IMR-90 (cell line): ENCODE data around the gene BRK1. TPM values are rescaled to one million over a fixed set of nuclear protein-coding genes. Genes with fewer than 3 reads are reported as not detected.
A peak's percentile ranks its signal among the peaks of the same experiment; 100 is the strongest.

Experiments used
- ATAC-seq: fragments of 200-7000 bp; cut with Tn5 transposase; 2 replicates; pipeline ENCODE4 v1.9.1; 2020; ENCODE audit warnings: low read depth, mild to moderate bottlenecking, moderate library complexity
- BruUV-seq: library from RNA; stranded (reverse); fragments of 400-500 nt; replicated peaks from 2 replicates; lab custom pipeline; 2021; lab: Mats Ljungman, UMichigan
- CTCF ChIA-PET: fragments of 300-600 bp; formaldehyde crosslinking; extraction: SDS; loops from one replicate; lab custom pipeline; 2021; ENCODE audit warnings: antibody characterized with exemption; lab: Yijun Ruan, JAX
- POLR2A ChIA-PET: fragments of 300-600 bp; sonication (Branson Sonifier 250); formaldehyde crosslinking; loops from one replicate; lab custom pipeline; 2022; ENCODE audit warnings: antibody characterized with exemption; ENCODE audit not compliant: unreplicated experiment; lab: Charles Lee
- DNase-seq: peaks from one replicate; pipeline ENCODE4 v3.0.0; 2013
- H2AFZ ChIP-seq: replicated peaks from 2 replicates; pipeline ENCODE3; 2013; ENCODE audit warnings: low read length, mild to moderate bottlenecking; ENCODE audit not compliant: poor library complexity
- H2AK5ac ChIP-seq: 2 replicates; pipeline ENCODE4 v1.6.1; 2013; ENCODE audit warnings: low read depth, low read length, inconsistent platforms
- H2AK9ac ChIP-seq: replicated peaks from 2 replicates; pipeline ENCODE3; 2013; ENCODE audit warnings: mild to moderate bottlenecking, low read depth, low read length, moderate library complexity; ENCODE audit not compliant: poor library complexity
- H2BK120ac ChIP-seq: 2 replicates; pipeline ENCODE4 v1.6.1; 2013; ENCODE audit warnings: low read depth, low read length, inconsistent platforms
- H2BK15ac ChIP-seq: 3 replicates; pipeline ENCODE4 v1.6.1; 2013; ENCODE audit warnings: low read depth, low read length, inconsistent platforms
- H2BK20ac ChIP-seq: 2 replicates; pipeline ENCODE4 v1.6.1; 2013; ENCODE audit warnings: low read depth, mild to moderate bottlenecking, inconsistent platforms, low read length, moderate library complexity
- H2BK5ac ChIP-seq: 2 replicates; pipeline ENCODE4 v1.6.1; 2013; ENCODE audit warnings: mild to moderate bottlenecking, low read depth, low read length, inconsistent platforms; ENCODE audit not compliant: poor library complexity, severe bottlenecking
- H3K14ac ChIP-seq: replicated peaks from 2 replicates; pipeline ENCODE4 v1.6.1; 2013; ENCODE audit warnings: low read depth, low read length, inconsistent platforms
- H3K18ac ChIP-seq: 2 replicates; pipeline ENCODE4 v1.6.1; 2013; ENCODE audit warnings: low read depth, low read length, control low read depth
- H3K23ac ChIP-seq: 2 replicates; pipeline ENCODE4 v1.6.1; 2013; ENCODE audit warnings: low read depth, low read length, inconsistent platforms
- H3K27ac ChIP-seq: 2 replicates; pipeline ENCODE4 v1.5.1; 2013; ENCODE audit warnings: mild to moderate bottlenecking, control low read depth, low read length; ENCODE audit not compliant: insufficient read depth
- H3K27me3 ChIP-seq: 2 replicates; pipeline ENCODE4 v1.6.1; 2013; ENCODE audit warnings: low read length; ENCODE audit not compliant: control insufficient read depth, insufficient read depth
- H3K36me3 ChIP-seq: 2 replicates; pipeline ENCODE4 v1.6.1; 2013; ENCODE audit warnings: low read length, mixed read lengths; ENCODE audit not compliant: control insufficient read depth, insufficient read depth
- H3K4ac ChIP-seq: 2 replicates; pipeline ENCODE4 v1.6.1; 2013; ENCODE audit warnings: low read depth, low read length, inconsistent platforms
- H3K4me1 ChIP-seq: 2 replicates; pipeline ENCODE4 v1.6.1; 2013; ENCODE audit warnings: low read length, mixed read lengths; ENCODE audit not compliant: control insufficient read depth, insufficient read depth
- H3K4me2 ChIP-seq: 2 replicates; pipeline ENCODE4 v1.6.1; 2013; ENCODE audit warnings: low read depth, mild to moderate bottlenecking, control low read depth, low read length, moderate library complexity
- H3K4me3 ChIP-seq: 2 replicates; pipeline ENCODE4 v1.5.1; 2013; ENCODE audit warnings: low read depth, mild to moderate bottlenecking, control low read depth, low read length, moderate library complexity; ENCODE audit not compliant: insufficient read depth
- H3K56ac ChIP-seq: 2 replicates; pipeline ENCODE4 v1.6.1; 2013; ENCODE audit warnings: low read length, inconsistent platforms; ENCODE audit not compliant: insufficient read depth; ENCODE audit errors: extremely low read depth
- H3K79me1 ChIP-seq, 2 experiments: 2 replicates each; pipeline ENCODE4 v1.6.1; 2013; ENCODE audit warnings: low read length in 2 of 2, inconsistent platforms in 1 of 2, low read depth in 1 of 2
- H3K9ac ChIP-seq: 2 replicates; pipeline ENCODE4 v1.6.1; 2013; ENCODE audit warnings: low read depth, low read length, control low read depth
- H3K9me1 ChIP-seq: 2 replicates; pipeline ENCODE4 v1.6.1; 2013; ENCODE audit warnings: low read length, inconsistent platforms; ENCODE audit not compliant: insufficient read depth
- H3K9me3 ChIP-seq: 2 replicates; pipeline ENCODE4 v1.6.1; 2013; ENCODE audit warnings: low read length; ENCODE audit not compliant: control insufficient read depth, insufficient read depth
- H4K20me1 ChIP-seq: 2 replicates; pipeline ENCODE4 v1.6.1; 2013; ENCODE audit warnings: low read length, inconsistent platforms; ENCODE audit not compliant: insufficient read depth
- H4K5ac ChIP-seq: 2 replicates; pipeline ENCODE4 v1.6.1; 2013; ENCODE audit warnings: mild to moderate bottlenecking, low read depth, low read length, control low read depth
- H4K8ac ChIP-seq, 2 experiments: 2 replicates each; pipeline ENCODE4 v1.6.1; 2013; ENCODE audit warnings: low read depth in 2 of 2, low read length in 2 of 2, control low read depth in 1 of 2, inconsistent platforms in 1 of 2
- H4K91ac ChIP-seq: 2 replicates; pipeline ENCODE4 v1.6.1; 2013; ENCODE audit warnings: low read depth, low read length, inconsistent platforms; ENCODE audit not compliant: insufficient read depth
- BHLHE40 ChIP-seq: fragments of 150-350 bp; IDR thresholded peaks from 2 replicates; pipeline ENCODE4 v1.6.1; 2016; ENCODE audit warnings: mild to moderate bottlenecking, low read depth, low read length
- CEBPB ChIP-seq: IDR thresholded peaks from 2 replicates; pipeline ENCODE4 v1.6.1; 2012; ENCODE audit warnings: low read depth, low read length, improper control_type of control experiment
- CHD1 ChIP-seq: IDR thresholded peaks from 2 replicates; pipeline ENCODE4 v1.6.1; 2012; ENCODE audit warnings: low read depth, low read length, improper control_type of control experiment
- FOS ChIP-seq: fragments of 150-350 bp; IDR thresholded peaks from 2 replicates; pipeline ENCODE4 v1.6.1; 2016; ENCODE audit warnings: low read depth, low read length
- MAZ ChIP-seq: IDR thresholded peaks from 2 replicates; pipeline ENCODE4 v1.6.1; 2012; ENCODE audit warnings: low read depth, mild to moderate bottlenecking, low read length, improper control_type of control experiment, moderate library complexity, borderline replicate concordance
- MXI1 ChIP-seq: IDR thresholded peaks from 2 replicates; pipeline ENCODE4 v1.6.1; 2012; ENCODE audit warnings: low read depth, mild to moderate bottlenecking, low read length, moderate library complexity, borderline replicate concordance
- NFE2L2 ChIP-seq: fragments of 150-350 bp; IDR thresholded peaks from 2 replicates; pipeline ENCODE4 v1.6.1; 2016; ENCODE audit warnings: low read depth, mild to moderate bottlenecking, low read length
- POLR2A ChIP-seq: IDR thresholded peaks from 2 replicates; pipeline ENCODE4 v1.6.1; 2012; ENCODE audit warnings: mild to moderate bottlenecking, low read depth, low read length
- RAD21 ChIP-seq: IDR thresholded peaks from 2 replicates; pipeline ENCODE4 v1.6.1; 2012; ENCODE audit warnings: low read length, improper control_type of control experiment
- WGBS, 2 experiments: methylation state at CpG; one replicate each; pipeline versions ENCODE4 v1.1.5 to v1.1.7; 2013; ENCODE audit warnings: missing lambda C conversion rate in 2 of 2; ENCODE audit not compliant: insufficient read length in 1 of 2; ENCODE audit errors: extremely low coverage in 2 of 2; 5-methylcytosine and 5-hydroxymethylcytosine counted together
- dilution Hi-C: fragments of 300-500 bp; cut with HindIII; formaldehyde crosslinking; loops from one replicate; pipeline ENCODE4 v1.14.3; 2018; ENCODE audit warnings: low sequenced_read_pairs; ENCODE audit not compliant: unreplicated experiment
- in situ Hi-C: fragments of 300-500 bp; cut with MboI; formaldehyde crosslinking; loops from 3 replicates; pipeline ENCODE4 v1.14.3; 2019; ENCODE audit warnings: low sequenced_read_pairs, inconsistent platforms, mixed read lengths
- intact Hi-C: fragments of 100-400 bp; cut with micrococcal nuclease; formaldehyde crosslinking; loops from 2 replicates; pipeline ENCODE4 v1.10.0; 2022
- polyA plus RNA-seq, 3 experiments: library from polyadenylated mRNA; depleted of rRNA; stranded (reverse); fragments of >200 nt; gene quantifications; 2 replicates each; pipeline ENCODE4 v1.2.3, GENCODE V29; 2012; ENCODE audit warnings: low replicate concordance in 1 of 3
- total RNA-seq: library from RNA; depleted of rRNA; stranded (reverse); fragments of >200 nt; gene quantifications from 2 replicates; pipeline ENCODE4 v1.2.3, GENCODE V29; 2012
- TF ChIP-seq, protein P1 (sequence below): fragments of 150-350 bp; IDR thresholded peaks from 2 replicates; pipeline ENCODE4 v1.6.1; 2016; ENCODE audit warnings: low read depth, mild to moderate bottlenecking, low read length, moderate library complexity, borderline replicate concordance
- TF ChIP-seq, protein P2 (sequence below): fragments of 150-350 bp; IDR thresholded peaks from 2 replicates; pipeline ENCODE4 v1.6.1; 2017; ENCODE audit warnings: mild to moderate bottlenecking, antibody characterized with exemption, low read length, low read depth
- TF ChIP-seq, protein P3 (sequence below): conservative IDR thresholded peaks from 2 replicates; pipeline ENCODE4 v1.5.1; 2012; ENCODE audit warnings: mild to moderate bottlenecking, low read depth, low read length, improper control_type of control experiment

The BRK1 gene
- total and polyA plus RNA-seq, 2 of the 4 experiments (the other 2 are of a cell fraction) = 81.4 to 235 TPM

DNA sequence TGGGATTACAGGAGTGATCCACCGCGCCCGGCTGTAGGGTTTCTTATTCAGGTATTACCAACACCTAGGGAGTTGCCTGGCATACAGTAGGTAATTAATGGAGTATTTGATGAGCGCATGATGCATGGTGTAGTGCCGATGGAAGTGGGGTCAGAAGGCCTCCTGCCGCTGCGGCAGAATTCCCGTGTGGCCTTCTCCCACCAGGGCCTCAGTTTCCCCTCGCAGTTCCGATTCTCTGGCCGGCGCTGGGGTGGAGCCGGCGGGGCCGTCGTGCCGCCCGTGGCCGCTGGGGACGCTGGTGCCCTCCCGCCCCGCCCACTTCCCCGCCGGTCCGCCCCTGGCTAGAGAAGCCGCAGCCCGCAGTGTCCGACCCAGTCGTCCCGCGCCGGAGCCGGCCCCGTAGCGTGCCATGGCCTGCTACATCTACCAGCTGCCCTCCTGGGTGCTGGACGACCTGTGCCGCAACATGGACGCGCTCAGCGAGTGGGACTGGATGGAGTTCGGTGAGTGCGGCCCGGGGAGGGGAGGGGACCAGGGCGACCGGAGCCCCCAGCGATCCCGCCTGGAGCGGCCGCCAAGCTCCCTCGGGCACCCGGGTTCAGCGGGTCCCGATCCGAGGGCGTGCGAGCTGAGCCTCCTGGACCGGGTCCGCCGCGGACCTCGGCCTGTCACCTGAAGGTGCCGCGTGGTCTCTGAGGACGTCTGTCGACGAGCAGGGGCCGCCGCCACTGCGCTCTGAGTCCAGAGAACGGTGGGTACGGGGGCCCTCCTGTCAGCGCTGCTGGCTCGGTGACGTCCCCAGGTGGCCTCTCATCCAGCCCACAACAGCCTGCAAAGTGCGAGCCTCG is 49.3 kb downstream of the BRK1 start, which contains the start of gene IRAK2 (continued):
- TF ChIP-seq, protein P1, sequence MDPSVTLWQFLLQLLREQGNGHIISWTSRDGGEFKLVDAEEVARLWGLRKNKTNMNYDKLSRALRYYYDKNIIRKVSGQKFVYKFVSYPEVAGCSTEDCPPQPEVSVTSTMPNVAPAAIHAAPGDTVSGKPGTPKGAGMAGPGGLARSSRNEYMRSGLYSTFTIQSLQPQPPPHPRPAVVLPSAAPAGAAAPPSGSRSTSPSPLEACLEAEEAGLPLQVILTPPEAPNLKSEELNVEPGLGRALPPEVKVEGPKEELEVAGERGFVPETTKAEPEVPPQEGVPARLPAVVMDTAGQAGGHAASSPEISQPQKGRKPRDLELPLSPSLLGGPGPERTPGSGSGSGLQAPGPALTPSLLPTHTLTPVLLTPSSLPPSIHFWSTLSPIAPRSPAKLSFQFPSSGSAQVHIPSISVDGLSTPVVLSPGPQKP = no peak
- TF ChIP-seq MAZ = 0 out of 2 replicates have a peak, but pooled peaks have one; percentile 13

DNA sequence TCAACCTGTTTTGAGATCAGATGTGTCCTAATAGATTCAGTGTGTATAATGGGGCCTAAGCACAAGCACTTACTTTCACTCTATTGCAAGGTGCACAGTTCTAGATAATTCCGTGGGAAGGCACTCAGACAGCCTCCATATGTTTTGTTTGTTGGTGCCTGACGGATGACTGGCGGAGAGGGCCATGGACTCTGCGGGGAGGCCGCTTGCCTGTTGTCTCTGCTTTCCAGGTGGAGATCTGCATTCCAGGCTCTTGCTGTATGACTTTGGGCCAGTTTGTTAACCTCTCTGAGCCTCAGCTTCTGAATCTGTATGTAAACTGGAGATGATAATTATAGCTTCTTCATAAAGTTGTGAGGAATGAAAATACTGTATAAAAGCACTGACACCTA is 50.7 kb downstream of the BRK1 start:
- no peak overlapping the region for H3K23ac ChIP-seq
- ATAC-seq (no peak), DNase-seq (no peak)
- no peak overlapping the region for H2BK120ac ChIP-seq
- no peak overlapping the region for H3K56ac ChIP-seq
- H3K4me1 ChIP-seq = 0 out of 2 replicates have a peak, but pooled peaks cover 2% of the 10 kb centered on the region
- 88% methylated on average over 4 of the region's 5 CpGs; no CpG with 5 or more reads in 1 of the 2 experiments for WGBS, 2 experiments
- H3K9ac ChIP-seq = no peak overlapping the region
- H4K8ac ChIP-seq = no peak overlapping the region
- H4K5ac ChIP-seq = no peak overlapping the region
- no peak overlapping the region for H3K18ac ChIP-seq
- in situ Hi-C loops = no loop called here
- ChIA-PET CTCF (no interaction called here), POLR2A (no interaction called here)
- H3K27me3 ChIP-seq = no peaks in the 10 kb centered on the region
- H2BK5ac ChIP-seq = no peak overlapping the region
- no peak overlapping the region for H2AK5ac ChIP-seq
- H2BK15ac ChIP-seq = no peak overlapping the region
- H3K27ac ChIP-seq = no peak overlapping the region; the same call in 1 of the 2 replicates
- no peak overlapping the region for H2BK20ac ChIP-seq
- H3K4me2 ChIP-seq = peak overlapping the region; percentile 66
- H2AFZ ChIP-seq = no peak overlapping the region
- peaks cover 21 to 49% of the 10 kb centered on the region in 2 experiments for H3K79me1 ChIP-seq
- dilution Hi-C loops = no loop called here
- BruUV-seq = TSS peak; percentile 53
- H3K4me3 ChIP-seq = peak overlapping the region; percentile 7; the same call in 1 of the 2 replicates
- no peak overlapping the region for H3K4ac ChIP-seq
- intact Hi-C loops = no loop called here
- peak overlapping the region; percentile 79 for H2AK9ac ChIP-seq
- no peak overlapping the region for H3K14ac ChIP-seq
- H4K20me1 ChIP-seq = no peaks in the 10 kb centered on the region
- H3K9me3 ChIP-seq = no peaks in the 10 kb centered on the region
- peaks cover 2% of the 10 kb centered on the region; the same call in 1 of the 2 replicates for H3K36me3 ChIP-seq
- H4K91ac ChIP-seq = no peak overlapping the region
- H3K9me1 ChIP-seq = no peaks in the 10 kb centered on the region
- TF ChIP-seq POLR2A (no peak), MXI1 (no peak), BHLHE40 (no peak), RAD21 (no peak), FOS (no peak), CEBPB (no peak), CHD1 (no peak), NFE2L2 (no peak)
- TF ChIP-seq, protein P2, sequence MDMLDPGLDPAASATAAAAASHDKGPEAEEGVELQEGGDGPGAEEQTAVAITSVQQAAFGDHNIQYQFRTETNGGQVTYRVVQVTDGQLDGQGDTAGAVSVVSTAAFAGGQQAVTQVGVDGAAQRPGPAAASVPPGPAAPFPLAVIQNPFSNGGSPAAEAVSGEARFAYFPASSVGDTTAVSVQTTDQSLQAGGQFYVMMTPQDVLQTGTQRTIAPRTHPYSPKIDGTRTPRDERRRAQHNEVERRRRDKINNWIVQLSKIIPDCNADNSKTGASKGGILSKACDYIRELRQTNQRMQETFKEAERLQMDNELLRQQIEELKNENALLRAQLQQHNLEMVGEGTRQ = no peak
- TF ChIP-seq, protein P3, sequence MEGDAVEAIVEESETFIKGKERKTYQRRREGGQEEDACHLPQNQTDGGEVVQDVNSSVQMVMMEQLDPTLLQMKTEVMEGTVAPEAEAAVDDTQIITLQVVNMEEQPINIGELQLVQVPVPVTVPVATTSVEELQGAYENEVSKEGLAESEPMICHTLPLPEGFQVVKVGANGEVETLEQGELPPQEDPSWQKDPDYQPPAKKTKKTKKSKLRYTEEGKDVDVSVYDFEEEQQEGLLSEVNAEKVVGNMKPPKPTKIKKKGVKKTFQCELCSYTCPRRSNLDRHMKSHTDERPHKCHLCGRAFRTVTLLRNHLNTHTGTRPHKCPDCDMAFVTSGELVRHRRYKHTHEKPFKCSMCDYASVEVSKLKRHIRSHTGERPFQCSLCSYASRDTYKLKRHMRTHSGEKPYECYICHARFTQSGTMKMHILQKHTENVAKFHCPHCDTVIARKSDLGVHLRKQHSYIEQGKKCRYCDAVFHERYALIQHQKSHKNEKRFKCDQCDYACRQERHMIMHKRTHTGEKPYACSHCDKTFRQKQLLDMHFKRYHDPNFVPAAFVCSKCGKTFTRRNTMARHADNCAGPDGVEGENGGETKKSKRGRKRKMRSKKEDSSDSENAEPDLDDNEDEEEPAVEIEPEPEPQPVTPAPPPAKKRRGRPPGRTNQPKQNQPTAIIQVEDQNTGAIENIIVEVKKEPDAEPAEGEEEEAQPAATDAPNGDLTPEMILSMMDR = no peak
